B cell (primary cell): Measurements from ENCODE around the gene ERVFRD-1. TPM values are rescaled to one million over a fixed set of nuclear protein-coding genes. Genes with fewer than 3 reads are reported as not detected.

ENCODE experiments used
- ATAC-seq: fragments of 200-7000 bp; cut with Tn5 transposase; one replicate; pipeline ENCODE4 v1.10.0; 2021; ENCODE audit warnings: low read depth, mild to moderate bottlenecking, moderate number of reproducible peaks, moderate library complexity
- CTCF ChIA-PET: fragments of 350-600 bp; sonication (Branson Sonifier 250); formaldehyde crosslinking; loops from one replicate; lab custom pipeline; 2021; ENCODE audit warnings: antibody characterized with exemption, inconsistent platforms; lab: Charles Lee
- POLR2A ChIA-PET: fragments of 350-600 bp; sonication (Branson Sonifier 250); formaldehyde crosslinking; loops from one replicate; lab custom pipeline; 2021; ENCODE audit warnings: antibody characterized with exemption; lab: Charles Lee
- DNase-seq: peaks from one replicate; pipeline ENCODE4 v3.0.0; 2013
- H2AFZ ChIP-seq: 2 replicates; pipeline ENCODE4 v1.6.1; 2012; ENCODE audit warnings: mild to moderate bottlenecking, low read depth, low read length; ENCODE audit not compliant: insufficient read depth, poor library complexity, severe bottlenecking
- H3K27ac ChIP-seq, 2 donors: 1 replicate in 1 of 2; 2 replicates in 1 of 2; pipeline ENCODE4 v1.5.1; 2012 to 2013; ENCODE audit warnings: low read length in 2 of 2, mild to moderate bottlenecking in 2 of 2, moderate library complexity in 1 of 2
- H3K27me3 ChIP-seq, 4 experiments: fragments of 200-600 bp in 1 of 4; sonication (generic) in 1 of 4; replicated peaks in 1 of 4; 1 replicate in 2 of 4; 2 replicates in 2 of 4; pipeline versions ENCODE4 v1.6.1 to v1.7.0; 2013 to 2016; ENCODE audit warnings: low read length in 3 of 4, mild to moderate bottlenecking in 2 of 4, mixed read lengths in 1 of 4, moderate library complexity in 1 of 4; ENCODE audit not compliant: insufficient read depth in 4 of 4, control insufficient read depth in 3 of 4; ENCODE audit errors: control extremely low read depth in 1 of 4
- H3K36me3 ChIP-seq, 2 experiments: replicated peaks in 1 of 2; 1 replicate in 1 of 2; 2 replicates in 1 of 2; pipeline versions ENCODE4 v1.6.1 to v1.7.1; 2013; ENCODE audit warnings: low read length in 1 of 2; ENCODE audit not compliant: insufficient read depth in 2 of 2, control insufficient read depth in 1 of 2; ENCODE audit errors: control extremely low read depth in 1 of 2, extremely low read depth in 1 of 2
- H3K4me1 ChIP-seq, 2 donors: fragments of 200-600 bp in 1 of 2; sonication (generic) in 1 of 2; 1 replicate in 1 of 2; 2 replicates in 1 of 2; pipeline versions ENCODE4 v1.5.1 to v1.6.1; 2013 to 2017; ENCODE audit warnings: low read length in 2 of 2; ENCODE audit not compliant: control insufficient read depth in 2 of 2, insufficient read depth in 2 of 2
- H3K4me2 ChIP-seq: replicated peaks from 2 replicates; pipeline ENCODE3; 2012; ENCODE audit warnings: mild to moderate bottlenecking, low read depth, low read length; ENCODE audit not compliant: poor library complexity, severe bottlenecking
- H3K4me3 ChIP-seq, 5 experiments: fragments of 200-600 bp in 1 of 5; sonication (generic) in 1 of 5; 1 replicate in 3 of 5; 2 replicates in 2 of 5; pipeline versions ENCODE4 v1.5.1 to v1.7.0; 2011 to 2016; ENCODE audit warnings: low read length in 4 of 5, mild to moderate bottlenecking in 4 of 5, low read depth in 2 of 5, control low read depth in 1 of 5, moderate library complexity in 1 of 5; ENCODE audit not compliant: insufficient read depth in 1 of 5; ENCODE audit errors: control extremely low read depth in 1 of 5, extremely low read depth in 1 of 5
- H3K79me2 ChIP-seq: fragments of 200-600 bp; sonication (generic); one replicate; pipeline ENCODE4 v1.6.0; 2016; ENCODE audit warnings: low read length; ENCODE audit not compliant: control insufficient read depth, insufficient read depth
- H3K9ac ChIP-seq: fragments of 200-600 bp; sonication (generic); 2 replicates; pipeline ENCODE4 v1.6.1; 2017; ENCODE audit warnings: mild to moderate bottlenecking, low read length, moderate library complexity
- H3K9me3 ChIP-seq, 3 donors: one replicate each; pipeline versions ENCODE4 v1.6.1 to v1.7.1; 2013; ENCODE audit warnings: low read length in 2 of 3; ENCODE audit not compliant: control insufficient read depth in 2 of 3, insufficient read depth in 1 of 3; ENCODE audit errors: control extremely low read depth in 1 of 3
- H4K20me1 ChIP-seq: 2 replicates; pipeline ENCODE4 v1.6.0; 2012; ENCODE audit warnings: mild to moderate bottlenecking, low read length; ENCODE audit not compliant: insufficient read depth, control insufficient read depth, poor library complexity, severe bottlenecking
- H3K27ac Mint-ChIP-seq: one replicate; pipeline ENCODE4 v1.8.0; 2021; ENCODE audit warnings: mixed read lengths
- H3K27me3 Mint-ChIP-seq: one replicate; pipeline ENCODE4 v1.8.0; 2021; ENCODE audit warnings: mixed read lengths
- H3K4me1 Mint-ChIP-seq: one replicate; pipeline ENCODE4 v1.8.0; 2021; ENCODE audit warnings: mixed read lengths
- H3K4me3 Mint-ChIP-seq: one replicate; pipeline ENCODE4 v1.8.0; 2021; ENCODE audit warnings: mixed read lengths
- H3K9me3 Mint-ChIP-seq: one replicate; pipeline ENCODE4 v1.8.0; 2022; ENCODE audit warnings: mixed read lengths; ENCODE audit not compliant: insufficient read depth
- CTCF ChIP-seq: fragments of 200-600 bp; IDR thresholded peaks from one replicate; pipeline ENCODE4 v1.8.0; 2022; ENCODE audit warnings: antibody characterized with exemption, mild to moderate bottlenecking
- EZH2 ChIP-seq: IDR thresholded peaks from 2 replicates; pipeline ENCODE4 v1.6.1; 2012; ENCODE audit warnings: borderline replicate concordance, low read depth, mild to moderate bottlenecking, moderate library complexity, low read length; ENCODE audit not compliant: insufficient read depth, poor library complexity, severe bottlenecking
- WGBS: methylation state at CpG from one replicate; pipeline ENCODE4 v1.1.5; 2013; ENCODE audit warnings: missing lambda C conversion rate; ENCODE audit not compliant: insufficient coverage; 5-methylcytosine and 5-hydroxymethylcytosine counted together
- intact Hi-C: fragments of 100-400 bp; cut with micrococcal nuclease; formaldehyde crosslinking; loops from one replicate; pipeline ENCODE4 v1.10.0; 2022
- polyA plus RNA-seq: library from polyadenylated mRNA; depleted of rRNA; stranded (reverse); fragments of >200 nt; gene quantifications from 2 replicates; pipeline ENCODE4 v1.2.3, GENCODE V29; 2012
- total RNA-seq, 2 donors: library from RNA; stranded (reverse); fragments of 120-200 nt in 1 of 2; gene quantifications; 1 replicate in 1 of 2; 2 replicates in 1 of 2; pipeline versions ENCODE4 v1.2.3 to v1.2.4, GENCODE V29; 2013 to 2022

ERVFRD-1 gene
- total and polyA plus RNA-seq, 2 donors (not counting 1 experiment from before 2014, with no cell fraction given), result not detected

- TF ChIP-seq EZH2 (no peak), CTCF (peak; percentile 74)
- H3K9me3 Mint-ChIP-seq, result no peaks in the 10 kb centered on the region
- Histone ChIP-seq H3K27me3 (no peaks in the 10 kb centered on the region), H4K20me1 (no peaks in the 10 kb centered on the region), H3K4me2 (peak within 1 kb of the TSS; percentile 80), H3K27ac (peak within 1 kb of the TSS; percentile 91 to 93), H3K79me2 (peaks cover 29% of the 10 kb centered on the region), H3K4me3 (peak within 1 kb of the TSS; percentile 65 to 95 (median 89)), H3K9me3 (no peaks in the 10 kb centered on the region), H3K4me1 (peaks cover 12% of the 10 kb centered on the region in 2 donors), H3K9ac (peak within 1 kb of the TSS; percentile 77), H2AFZ (peak within 1 kb of the TSS; percentile 95), H3K36me3 (no peaks in the 10 kb centered on the region)
- peak within 1 kb of the TSS; percentile 97 for H3K27ac Mint-ChIP-seq
- CTCF ChIA-PET, result interaction anchor here (1.0 to 1.5 kb wide), 4 partner anchors 23 to 475 kb away, joined by 3 to 4 read pairs (median 3); no protein-coding TSS in a partner anchor
- POLR2A ChIA-PET, result interaction anchor here (0.6 kb wide), 2 partner anchors 335 to 399 kb away, joined by 3 to 6 read pairs; partner anchors contain the start of genes C6orf52 and PAK1IP1
- peak; percentile 96 for DNase-seq
- peaks cover 3% of the 10 kb centered on the region for H3K27me3 Mint-ChIP-seq
- peaks cover 22% of the 10 kb centered on the region for H3K4me1 Mint-ChIP-seq
- peak within 1 kb of the TSS; percentile 97 for H3K4me3 Mint-ChIP-seq
- WGBS, result under 1% methylated on average over 89 of the region's 90 CpGs
- ATAC-seq, result peak; percentile 90
- intact Hi-C loops, result loop anchor here (1.0 to 5.0 kb wide), 9 partner anchors 78 to 918 kb away; partner anchors contain the start of genes HIVEP1, MAK, NEDD9 and SYCP2L
These were observed 17.7 kb downstream of the ERVFRD-1 start, which contains the start of gene SMIM13 for GRCh38 chr6:11093626-11094410. TSS of gene SMIM13 (plus strand) at chr6:11093834. CDS start at chr6:11094314, 480 bp downstream.

- DNase-seq (no peak), ATAC-seq (peak; percentile 1)
- H3K4me1 ChIP-seq, result peaks cover 12% of the 10 kb centered on the region in 2 donors
- H3K9me3 ChIP-seq, result no peaks in the 10 kb centered on the region
- peak overlapping the region; percentile 95 for H2AFZ ChIP-seq
- WGBS, result 0% methylated on average over 12 of the region's 17 CpGs
- peak overlapping the region; percentile 65 to 95 (median 89) for H3K4me3 ChIP-seq
- H3K9ac ChIP-seq, result peak overlapping the region; percentile 77
- intact Hi-C loops, result loop anchor here (1.0 to 5.0 kb wide), 9 partner anchors 79 to 919 kb away; partner anchors contain the start of genes HIVEP1, MAK, NEDD9 and SYCP2L
- no peaks in the 10 kb centered on the region for H3K36me3 ChIP-seq
- peak overlapping the region; percentile 80 for H3K4me2 ChIP-seq
- H3K27ac ChIP-seq, result peak overlapping the region; percentile 91 to 93
- no peak for TF ChIP-seq CTCF
- H3K9me3 Mint-ChIP-seq, result no peaks in the 10 kb centered on the region
- ChIA-PET POLR2A (interaction anchor here (0.6 kb wide), 2 partner anchors 334 to 399 kb away, joined by 3 to 6 read pairs; partner anchors contain the start of genes C6orf52 and PAK1IP1), CTCF (interaction anchor here (1.0 to 1.5 kb wide), 4 partner anchors 22 to 474 kb away, joined by 3 to 4 read pairs (median 3); no protein-coding TSS in a partner anchor)
- peak overlapping the region; percentile 97 for H3K27ac Mint-ChIP-seq
- peaks cover 26% of the 10 kb centered on the region for H3K79me2 ChIP-seq
- peak overlapping the region; percentile 97 for H3K4me3 Mint-ChIP-seq
- no peaks in the 10 kb centered on the region for H4K20me1 ChIP-seq
- H3K27me3 Mint-ChIP-seq, result peaks cover 8% of the 10 kb centered on the region
- peaks cover 22% of the 10 kb centered on the region for H3K4me1 Mint-ChIP-seq
- H3K27me3 ChIP-seq, result no peaks in the 10 kb centered on the region
These were observed 18.2 kb downstream of the ERVFRD-1 start for GRCh38 chr6:11093376-11093625.
